GM23338 (cell line): ENCODE measurements around the gene CPNE4. TPM values are rescaled to one million over a fixed set of nuclear protein-coding genes. Genes with fewer than 3 reads are reported as not detected.

Experiments used
- ATAC-seq: fragments of 200-7000 bp; cut with Tn5 transposase; 3 replicates; pipeline ENCODE4 v1.9.1; 2020
- DNase-seq: peaks from one replicate; pipeline ENCODE4 v3.0.0-alpha.2; 2015; ENCODE audit warnings: low spot score
- H2AFZ ChIP-seq: fragments of 200-600 bp; sonication (generic); 2 replicates; pipeline ENCODE4 v1.8.0; 2016; ENCODE audit warnings: antibody characterized with exemption, mild to moderate bottlenecking, moderate library complexity
- H3F3A ChIP-seq: fragments of 200-600 bp; sonication (generic); replicated peaks from 2 replicates; pipeline ENCODE4 v1.8.0; 2017; ENCODE audit warnings: antibody characterized with exemption, mixed run types, low read depth
- H3K27ac ChIP-seq: fragments of 200-600 bp; sonication (generic); 2 replicates; pipeline ENCODE4 v1.6.1; 2016; ENCODE audit warnings: low read depth
- H3K27me3 ChIP-seq: fragments of 200-600 bp; sonication (generic); 2 replicates; pipeline ENCODE4 v1.8.0; 2016; ENCODE audit warnings: mild to moderate bottlenecking, mixed run types, moderate library complexity; ENCODE audit not compliant: insufficient read depth
- H3K36me3 ChIP-seq: fragments of 200-600 bp; sonication (generic); 2 replicates; pipeline ENCODE4 v1.8.0; 2016; ENCODE audit warnings: mild to moderate bottlenecking; ENCODE audit not compliant: insufficient read depth
- H3K4me1 ChIP-seq: fragments of 200-600 bp; sonication (generic); 2 replicates; pipeline ENCODE4 v1.8.0; 2016; ENCODE audit warnings: mild to moderate bottlenecking, moderate library complexity; ENCODE audit not compliant: insufficient read depth
- H3K4me2 ChIP-seq: fragments of 200-600 bp; sonication (generic); 2 replicates; pipeline ENCODE4 v1.7.1; 2017; ENCODE audit warnings: mixed run types
- H3K4me3 ChIP-seq: fragments of 200-600 bp; sonication (generic); 2 replicates; pipeline ENCODE4 v1.6.1; 2016; ENCODE audit warnings: mixed run types
- H3K79me2 ChIP-seq: fragments of 200-600 bp; sonication (generic); replicated peaks from 2 replicates; pipeline ENCODE4 v1.8.0; 2017; ENCODE audit warnings: mild to moderate bottlenecking; ENCODE audit not compliant: insufficient read depth
- H3K9me2 ChIP-seq: fragments of 200-600 bp; sonication (generic); 2 replicates; pipeline ENCODE4 v1.8.0; 2017; ENCODE audit not compliant: insufficient read depth
- H4K20me1 ChIP-seq: fragments of 200-600 bp; sonication (generic); replicated peaks from 2 replicates; pipeline ENCODE4 v1.8.0; 2017; ENCODE audit warnings: mild to moderate bottlenecking; ENCODE audit not compliant: insufficient read depth
- H3K27ac Mint-ChIP-seq: 2 replicates; pipeline ENCODE4 v1.8.0; 2020; ENCODE audit warnings: inconsistent platforms, mild to moderate bottlenecking, moderate library complexity, mixed read lengths
- H3K27me3 Mint-ChIP-seq: 3 replicates; pipeline ENCODE4 v1.8.0; 2022; ENCODE audit warnings: low read depth, mild to moderate bottlenecking, moderate library complexity, mixed read lengths, inconsistent platforms; ENCODE audit not compliant: insufficient read depth, poor library complexity
- H3K36me3 Mint-ChIP-seq: 3 replicates; pipeline ENCODE4 v1.8.0; 2021; ENCODE audit warnings: low read depth, mild to moderate bottlenecking, inconsistent platforms, moderate library complexity, mixed read lengths
- H3K4me1 Mint-ChIP-seq: 3 replicates; pipeline ENCODE4 v1.8.0; 2020; ENCODE audit warnings: mild to moderate bottlenecking, inconsistent platforms, mixed read lengths
- H3K4me3 Mint-ChIP-seq: 3 replicates; pipeline ENCODE4 v1.8.0; 2021; ENCODE audit warnings: moderate library complexity, mild to moderate bottlenecking, inconsistent platforms, mixed read lengths
- H3K9me3 Mint-ChIP-seq: 3 replicates; pipeline ENCODE4 v1.8.0; 2020; ENCODE audit warnings: moderate library complexity, mild to moderate bottlenecking, inconsistent platforms, mixed read lengths
- CREB1 ChIP-seq: fragments of 250-450 bp; sonication (Bioruptor Pico); IDR thresholded peaks from 2 replicates; pipeline ENCODE4 v1.5.0; 2020; ENCODE audit warnings: low read depth, mild to moderate bottlenecking, moderate library complexity
- EZH2 ChIP-seq: fragments of 200-600 bp; sonication (generic); IDR thresholded peaks from one replicate; pipeline ENCODE4 v1.8.0; 2017; ENCODE audit warnings: antibody characterized with exemption, mild to moderate bottlenecking, low read depth; ENCODE audit not compliant: unreplicated experiment
- EZH2phosphoT487 ChIP-seq: fragments of 200-600 bp; sonication (generic); IDR thresholded peaks from one replicate; pipeline ENCODE4 v1.8.1; 2018; ENCODE audit warnings: antibody characterized with exemption; ENCODE audit not compliant: unreplicated experiment
- JUNB ChIP-seq: IDR thresholded peaks from one replicate; pipeline ENCODE4 v1.6.1; 2016; ENCODE audit warnings: antibody characterized with exemption; ENCODE audit not compliant: unreplicated experiment
- NANOG ChIP-seq: IDR thresholded peaks from 2 replicates; pipeline ENCODE4 v1.6.1; 2016; ENCODE audit warnings: antibody characterized with exemption, borderline replicate concordance
- POLR2AphosphoS5 ChIP-seq: IDR thresholded peaks from 2 replicates; pipeline ENCODE4 v1.6.1; 2016; ENCODE audit warnings: antibody characterized with exemption, low read depth
- STAT1 ChIP-seq: IDR thresholded peaks from one replicate; pipeline ENCODE4 v1.6.1; 2016; ENCODE audit warnings: antibody characterized with exemption; ENCODE audit not compliant: unreplicated experiment
- ZNF114 ChIP-seq: fragments of 250-450 bp; sonication (Bioruptor Pico); IDR thresholded peaks from 2 replicates; pipeline ENCODE4 v1.5.0; 2020; ENCODE audit warnings: mild to moderate bottlenecking, moderate library complexity
- ZNF331 ChIP-seq: fragments of 250-450 bp; sonication (Bioruptor Pico); IDR thresholded peaks from 2 replicates; pipeline ENCODE4 v1.5.0; 2020; ENCODE audit warnings: low read depth, mild to moderate bottlenecking, moderate library complexity
- polyA plus RNA-seq: library from polyadenylated mRNA; unstranded; fragments of >200 nt; fragmentation: Nextera tagmentation; extraction: Ambion mirVana; gene quantifications from 2 replicates; pipeline ENCODE4 v1.2.1, GENCODE V29; 2016
- total RNA-seq: library from RNA; depleted of rRNA; stranded (reverse); fragments of >200 nt; shearing (Covaris generic); gene quantifications from 2 replicates; pipeline ENCODE4 v1.2.3, GENCODE V29; 2014
- TF ChIP-seq, protein P1 (sequence below): IDR thresholded peaks from one replicate; pipeline ENCODE4 v1.6.1; 2018; ENCODE audit warnings: antibody characterized with exemption; ENCODE audit not compliant: unreplicated experiment
- TF ChIP-seq, protein P2 (sequence below): fragments of 250-450 bp; sonication (Bioruptor Pico); IDR thresholded peaks from 2 replicates; pipeline ENCODE4 v1.5.0; 2020; ENCODE audit warnings: mild to moderate bottlenecking, moderate library complexity
- TF ChIP-seq, protein P3 (sequence below), 2 experiments: fragments of 200-600 bp in 1 of 2; sonication (generic) in 1 of 2; conservative IDR thresholded peaks; 2 replicates each; pipeline versions ENCODE4 v1.5.1 to v1.6.1; 2016 to 2017; ENCODE audit warnings: antibody characterized with exemption in 2 of 2, low read depth in 2 of 2, mild to moderate bottlenecking in 2 of 2, moderate library complexity in 1 of 2
- TF ChIP-seq, protein P4 (sequence below): IDR thresholded peaks from 2 replicates; pipeline ENCODE4 v1.6.1; 2016; ENCODE audit warnings: antibody characterized with exemption

Gene CPNE4
- total and polyA plus RNA-seq, 2 experiments from 2014 or later, result 2.0 to 6.5 TPM

DNA sequence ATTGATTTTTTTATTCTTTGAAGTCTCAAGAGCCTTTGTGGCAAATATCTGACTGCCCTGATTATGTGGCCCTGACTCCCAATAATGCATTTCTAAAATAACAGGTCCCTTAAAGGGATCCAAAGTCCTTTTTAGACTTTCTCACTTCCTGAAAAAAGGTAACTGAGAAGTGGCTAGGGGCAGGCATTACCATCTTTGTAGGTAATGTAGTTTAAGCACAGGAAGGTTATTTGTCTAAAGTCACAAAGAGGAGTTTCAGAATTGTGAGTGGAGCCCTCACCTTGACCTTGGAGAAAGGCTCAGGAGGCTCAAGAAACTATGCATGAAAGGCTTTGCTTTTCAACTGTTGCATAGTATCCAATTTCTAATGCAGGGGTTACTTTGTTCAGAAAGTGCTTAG is 389.2 kb downstream of the CPNE4 start:
- Mint-ChIP-seq H3K27me3 (no peaks in the 10 kb centered on the region), H3K27ac (no peak overlapping the region), H3K4me3 (no peak overlapping the region), H3K9me3 (no peaks in the 10 kb centered on the region; the same call in 2 of the 3 replicates), H3K4me1 (no peaks in the 10 kb centered on the region), H3K36me3 (no peaks in the 10 kb centered on the region)
- Histone ChIP-seq H3K36me3 (no peaks in the 10 kb centered on the region), H3K27me3 (no peaks in the 10 kb centered on the region), H4K20me1 (no peaks in the 10 kb centered on the region), H2AFZ (no peak overlapping the region), H3K4me1 (no peaks in the 10 kb centered on the region), H3K79me2 (no peaks in the 10 kb centered on the region), H3K4me2 (no peak overlapping the region), H3K4me3 (no peak overlapping the region), H3F3A (no peaks in the 10 kb centered on the region), H3K27ac (no peak overlapping the region), H3K9me2 (no peaks in the 10 kb centered on the region)
- TF ChIP-seq CREB1 (CRISPR knock-in tag) (no peak), NANOG (no peak), JUNB (no peak), POLR2AphosphoS5 (no peak), ZNF331 (CRISPR knock-in tag) (no peak), EZH2 (no peak), STAT1 (no peak), ZNF114 (no peak), EZH2phosphoT487 (no peak)
- TF ChIP-seq, protein P1, sequence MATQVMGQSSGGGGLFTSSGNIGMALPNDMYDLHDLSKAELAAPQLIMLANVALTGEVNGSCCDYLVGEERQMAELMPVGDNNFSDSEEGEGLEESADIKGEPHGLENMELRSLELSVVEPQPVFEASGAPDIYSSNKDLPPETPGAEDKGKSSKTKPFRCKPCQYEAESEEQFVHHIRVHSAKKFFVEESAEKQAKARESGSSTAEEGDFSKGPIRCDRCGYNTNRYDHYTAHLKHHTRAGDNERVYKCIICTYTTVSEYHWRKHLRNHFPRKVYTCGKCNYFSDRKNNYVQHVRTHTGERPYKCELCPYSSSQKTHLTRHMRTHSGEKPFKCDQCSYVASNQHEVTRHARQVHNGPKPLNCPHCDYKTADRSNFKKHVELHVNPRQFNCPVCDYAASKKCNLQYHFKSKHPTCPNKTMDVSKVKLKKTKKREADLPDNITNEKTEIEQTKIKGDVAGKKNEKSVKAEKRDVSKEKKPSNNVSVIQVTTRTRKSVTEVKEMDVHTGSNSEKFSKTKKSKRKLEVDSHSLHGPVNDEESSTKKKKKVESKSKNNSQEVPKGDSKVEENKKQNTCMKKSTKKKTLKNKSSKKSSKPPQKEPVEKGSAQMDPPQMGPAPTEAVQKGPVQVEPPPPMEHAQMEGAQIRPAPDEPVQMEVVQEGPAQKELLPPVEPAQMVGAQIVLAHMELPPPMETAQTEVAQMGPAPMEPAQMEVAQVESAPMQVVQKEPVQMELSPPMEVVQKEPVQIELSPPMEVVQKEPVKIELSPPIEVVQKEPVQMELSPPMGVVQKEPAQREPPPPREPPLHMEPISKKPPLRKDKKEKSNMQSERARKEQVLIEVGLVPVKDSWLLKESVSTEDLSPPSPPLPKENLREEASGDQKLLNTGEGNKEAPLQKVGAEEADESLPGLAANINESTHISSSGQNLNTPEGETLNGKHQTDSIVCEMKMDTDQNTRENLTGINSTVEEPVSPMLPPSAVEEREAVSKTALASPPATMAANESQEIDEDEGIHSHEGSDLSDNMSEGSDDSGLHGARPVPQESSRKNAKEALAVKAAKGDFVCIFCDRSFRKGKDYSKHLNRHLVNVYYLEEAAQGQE, result no peak
- TF ChIP-seq, protein P2, sequence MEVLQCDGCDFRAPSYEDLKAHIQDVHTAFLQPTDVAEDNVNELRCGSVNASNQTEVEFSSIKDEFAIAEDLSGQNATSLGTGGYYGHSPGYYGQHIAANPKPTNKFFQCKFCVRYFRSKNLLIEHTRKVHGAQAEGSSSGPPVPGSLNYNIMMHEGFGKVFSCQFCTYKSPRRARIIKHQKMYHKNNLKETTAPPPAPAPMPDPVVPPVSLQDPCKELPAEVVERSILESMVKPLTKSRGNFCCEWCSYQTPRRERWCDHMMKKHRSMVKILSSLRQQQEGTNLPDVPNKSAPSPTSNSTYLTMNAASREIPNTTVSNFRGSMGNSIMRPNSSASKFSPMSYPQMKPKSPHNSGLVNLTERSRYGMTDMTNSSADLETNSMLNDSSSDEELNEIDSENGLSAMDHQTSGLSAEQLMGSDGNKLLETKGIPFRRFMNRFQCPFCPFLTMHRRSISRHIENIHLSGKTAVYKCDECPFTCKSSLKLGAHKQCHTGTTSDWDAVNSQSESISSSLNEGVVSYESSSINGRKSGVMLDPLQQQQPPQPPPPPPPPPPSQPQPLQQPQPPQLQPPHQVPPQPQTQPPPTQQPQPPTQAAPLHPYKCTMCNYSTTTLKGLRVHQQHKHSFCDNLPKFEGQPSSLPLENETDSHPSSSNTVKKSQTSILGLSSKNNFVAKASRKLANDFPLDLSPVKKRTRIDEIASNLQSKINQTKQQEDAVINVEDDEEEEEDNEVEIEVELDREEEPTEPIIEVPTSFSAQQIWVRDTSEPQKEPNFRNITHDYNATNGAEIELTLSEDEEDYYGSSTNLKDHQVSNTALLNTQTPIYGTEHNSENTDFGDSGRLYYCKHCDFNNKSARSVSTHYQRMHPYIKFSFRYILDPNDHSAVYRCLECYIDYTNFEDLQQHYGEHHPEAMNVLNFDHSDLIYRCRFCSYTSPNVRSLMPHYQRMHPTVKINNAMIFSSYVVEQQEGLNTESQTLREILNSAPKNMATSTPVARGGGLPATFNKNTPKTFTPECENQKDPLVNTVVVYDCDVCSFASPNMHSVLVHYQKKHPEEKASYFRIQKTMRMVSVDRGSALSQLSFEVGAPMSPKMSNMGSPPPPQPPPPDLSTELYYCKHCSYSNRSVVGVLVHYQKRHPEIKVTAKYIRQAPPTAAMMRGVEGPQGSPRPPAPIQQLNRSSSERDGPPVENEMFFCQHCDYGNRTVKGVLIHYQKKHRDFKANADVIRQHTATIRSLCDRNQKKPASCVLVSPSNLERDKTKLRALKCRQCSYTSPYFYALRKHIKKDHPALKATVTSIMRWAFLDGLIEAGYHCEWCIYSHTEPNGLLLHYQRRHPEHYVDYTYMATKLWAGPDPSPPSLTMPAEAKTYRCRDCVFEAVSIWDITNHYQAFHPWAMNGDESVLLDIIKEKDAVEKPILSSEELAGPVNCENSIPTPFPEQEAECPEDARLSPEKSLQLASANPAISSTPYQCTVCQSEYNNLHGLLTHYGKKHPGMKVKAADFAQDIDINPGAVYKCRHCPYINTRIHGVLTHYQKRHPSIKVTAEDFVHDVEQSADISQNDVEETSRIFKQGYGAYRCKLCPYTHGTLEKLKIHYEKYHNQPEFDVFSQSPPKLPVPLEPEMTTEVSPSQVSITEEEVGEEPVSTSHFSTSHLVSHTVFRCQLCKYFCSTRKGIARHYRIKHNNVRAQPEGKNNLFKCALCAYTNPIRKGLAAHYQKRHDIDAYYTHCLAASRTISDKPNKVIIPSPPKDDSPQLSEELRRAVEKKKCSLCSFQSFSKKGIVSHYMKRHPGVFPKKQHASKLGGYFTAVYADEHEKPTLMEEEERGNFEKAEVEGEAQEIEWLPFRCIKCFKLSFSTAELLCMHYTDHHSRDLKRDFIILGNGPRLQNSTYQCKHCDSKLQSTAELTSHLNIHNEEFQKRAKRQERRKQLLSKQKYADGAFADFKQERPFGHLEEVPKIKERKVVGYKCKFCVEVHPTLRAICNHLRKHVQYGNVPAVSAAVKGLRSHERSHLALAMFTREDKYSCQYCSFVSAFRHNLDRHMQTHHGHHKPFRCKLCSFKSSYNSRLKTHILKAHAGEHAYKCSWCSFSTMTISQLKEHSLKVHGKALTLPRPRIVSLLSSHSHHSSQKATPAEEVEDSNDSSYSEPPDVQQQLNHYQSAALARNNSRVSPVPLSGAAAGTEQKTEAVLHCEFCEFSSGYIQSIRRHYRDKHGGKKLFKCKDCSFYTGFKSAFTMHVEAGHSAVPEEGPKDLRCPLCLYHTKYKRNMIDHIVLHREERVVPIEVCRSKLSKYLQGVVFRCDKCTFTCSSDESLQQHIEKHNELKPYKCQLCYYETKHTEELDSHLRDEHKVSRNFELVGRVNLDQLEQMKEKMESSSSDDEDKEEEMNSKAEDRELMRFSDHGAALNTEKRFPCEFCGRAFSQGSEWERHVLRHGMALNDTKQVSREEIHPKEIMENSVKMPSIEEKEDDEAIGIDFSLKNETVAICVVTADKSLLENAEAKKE (CRISPR knock-in tag), result no peak
- TF ChIP-seq, protein P3, sequence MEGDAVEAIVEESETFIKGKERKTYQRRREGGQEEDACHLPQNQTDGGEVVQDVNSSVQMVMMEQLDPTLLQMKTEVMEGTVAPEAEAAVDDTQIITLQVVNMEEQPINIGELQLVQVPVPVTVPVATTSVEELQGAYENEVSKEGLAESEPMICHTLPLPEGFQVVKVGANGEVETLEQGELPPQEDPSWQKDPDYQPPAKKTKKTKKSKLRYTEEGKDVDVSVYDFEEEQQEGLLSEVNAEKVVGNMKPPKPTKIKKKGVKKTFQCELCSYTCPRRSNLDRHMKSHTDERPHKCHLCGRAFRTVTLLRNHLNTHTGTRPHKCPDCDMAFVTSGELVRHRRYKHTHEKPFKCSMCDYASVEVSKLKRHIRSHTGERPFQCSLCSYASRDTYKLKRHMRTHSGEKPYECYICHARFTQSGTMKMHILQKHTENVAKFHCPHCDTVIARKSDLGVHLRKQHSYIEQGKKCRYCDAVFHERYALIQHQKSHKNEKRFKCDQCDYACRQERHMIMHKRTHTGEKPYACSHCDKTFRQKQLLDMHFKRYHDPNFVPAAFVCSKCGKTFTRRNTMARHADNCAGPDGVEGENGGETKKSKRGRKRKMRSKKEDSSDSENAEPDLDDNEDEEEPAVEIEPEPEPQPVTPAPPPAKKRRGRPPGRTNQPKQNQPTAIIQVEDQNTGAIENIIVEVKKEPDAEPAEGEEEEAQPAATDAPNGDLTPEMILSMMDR (conservative IDR thresholded peaks at IDR 0.05; ENCODE audit: low read depth in 2 of 2), result no peak
- TF ChIP-seq, protein P4, sequence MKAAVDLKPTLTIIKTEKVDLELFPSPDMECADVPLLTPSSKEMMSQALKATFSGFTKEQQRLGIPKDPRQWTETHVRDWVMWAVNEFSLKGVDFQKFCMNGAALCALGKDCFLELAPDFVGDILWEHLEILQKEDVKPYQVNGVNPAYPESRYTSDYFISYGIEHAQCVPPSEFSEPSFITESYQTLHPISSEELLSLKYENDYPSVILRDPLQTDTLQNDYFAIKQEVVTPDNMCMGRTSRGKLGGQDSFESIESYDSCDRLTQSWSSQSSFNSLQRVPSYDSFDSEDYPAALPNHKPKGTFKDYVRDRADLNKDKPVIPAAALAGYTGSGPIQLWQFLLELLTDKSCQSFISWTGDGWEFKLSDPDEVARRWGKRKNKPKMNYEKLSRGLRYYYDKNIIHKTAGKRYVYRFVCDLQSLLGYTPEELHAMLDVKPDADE, result no peak
- DNase-seq (no peak), ATAC-seq (no peak)
